ENCODE data around the gene AAMP. TPM values are rescaled to one million over a fixed set of nuclear protein-coding genes. Genes with fewer than 3 reads are reported as not detected.
A peak's percentile ranks its signal among the peaks of the same experiment; 100 is the strongest.

The AAMP gene
- polyA plus RNA-seq, 1 experiment: 51.6 TPM

DNA sequence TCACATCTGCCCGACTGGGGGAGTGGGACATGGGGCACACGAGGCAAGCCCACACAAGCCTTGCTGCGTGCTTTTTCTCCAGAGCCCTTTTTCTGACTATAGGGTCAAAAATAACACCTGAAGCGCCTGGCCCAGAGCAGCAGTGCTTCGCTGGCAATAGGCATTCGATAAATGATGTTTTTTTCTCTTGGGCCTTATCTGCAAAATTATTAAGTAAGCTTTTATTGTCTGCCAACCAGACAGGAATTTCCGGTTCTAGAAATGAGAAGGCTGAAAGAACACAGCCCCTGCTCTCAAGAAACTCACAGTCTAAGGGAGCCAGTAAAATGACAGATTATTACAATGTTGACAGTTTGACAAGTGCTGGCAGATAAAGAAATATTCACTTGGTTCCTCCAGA lies 25.1 kb upstream of the AAMP start:
- TF ChIP-seq, protein P1, sequence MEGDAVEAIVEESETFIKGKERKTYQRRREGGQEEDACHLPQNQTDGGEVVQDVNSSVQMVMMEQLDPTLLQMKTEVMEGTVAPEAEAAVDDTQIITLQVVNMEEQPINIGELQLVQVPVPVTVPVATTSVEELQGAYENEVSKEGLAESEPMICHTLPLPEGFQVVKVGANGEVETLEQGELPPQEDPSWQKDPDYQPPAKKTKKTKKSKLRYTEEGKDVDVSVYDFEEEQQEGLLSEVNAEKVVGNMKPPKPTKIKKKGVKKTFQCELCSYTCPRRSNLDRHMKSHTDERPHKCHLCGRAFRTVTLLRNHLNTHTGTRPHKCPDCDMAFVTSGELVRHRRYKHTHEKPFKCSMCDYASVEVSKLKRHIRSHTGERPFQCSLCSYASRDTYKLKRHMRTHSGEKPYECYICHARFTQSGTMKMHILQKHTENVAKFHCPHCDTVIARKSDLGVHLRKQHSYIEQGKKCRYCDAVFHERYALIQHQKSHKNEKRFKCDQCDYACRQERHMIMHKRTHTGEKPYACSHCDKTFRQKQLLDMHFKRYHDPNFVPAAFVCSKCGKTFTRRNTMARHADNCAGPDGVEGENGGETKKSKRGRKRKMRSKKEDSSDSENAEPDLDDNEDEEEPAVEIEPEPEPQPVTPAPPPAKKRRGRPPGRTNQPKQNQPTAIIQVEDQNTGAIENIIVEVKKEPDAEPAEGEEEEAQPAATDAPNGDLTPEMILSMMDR (IDR thresholded peaks at IDR 0.05; ENCODE audit: low read depth, low read length): no peak
- Histone ChIP-seq H3K9me3 (ENCODE audit: control insufficient read depth, insufficient read depth, low read length) (no peaks in the 10 kb centered on the region), H3K27ac (ENCODE audit: low read depth, low read length) (no peak overlapping the region), H3K4me3 (ENCODE audit: low read depth, low read length) (no peak overlapping the region), H3K27me3 (ENCODE audit: control insufficient read depth, insufficient read depth, low read length) (no peaks in the 10 kb centered on the region)
- no peak for DNase-seq (ENCODE audit: low read depth, low spot score)
- POLR2A ChIA-PET: interaction anchor here (0.9 to 1.9 kb wide), 2 partner anchors 8 to 97 kb away, joined by 3 to 6 read pairs; no protein-coding TSS in a partner anchor
- CTCF ChIA-PET: interaction anchor here (0.6 to 4.1 kb wide), 3 partner anchors 62 to 101 kb away, joined by 4 to 19 read pairs (median 9); partner anchors contain the start of gene CATIP

GRCh38 chr2:218294430-218295022 lies 24.6 kb upstream of the AAMP start:
- H3K27ac ChIP-seq (ENCODE audit: low read depth, low read length): no peak overlapping the region
- TF ChIP-seq, protein P1 (IDR thresholded peaks at IDR 0.05; ENCODE audit: low read depth, low read length): no peak
- no peak for DNase-seq (ENCODE audit: low read depth, low spot score)
- CTCF ChIA-PET: interaction anchor here (4.1 to 5.6 kb wide), 2 partner anchors 62 to 100 kb away, joined by 19 to 64 read pairs; partner anchors contain the start of gene CATIP
- H3K4me3 ChIP-seq (ENCODE audit: low read depth, low read length): no peak overlapping the region
- H3K9me3 ChIP-seq (ENCODE audit: control insufficient read depth, insufficient read depth, low read length): no peaks in the 10 kb centered on the region
- H3K27me3 ChIP-seq (ENCODE audit: control insufficient read depth, insufficient read depth, low read length): no peaks in the 10 kb centered on the region
- POLR2A ChIA-PET: interaction anchor here (0.9 kb wide), 1 partner anchor 98 kb away, joined by 3 read pairs; no protein-coding TSS in a partner anchor

GRCh38 chr2:218293715-218294429 lies 23.9 kb upstream of the AAMP start:
- H3K27me3 ChIP-seq (ENCODE audit: control insufficient read depth, insufficient read depth, low read length): no peaks in the 10 kb centered on the region
- TF ChIP-seq, protein P1 (IDR thresholded peaks at IDR 0.05; ENCODE audit: low read depth, low read length): no peak
- no peaks in the 10 kb centered on the region for H3K9me3 ChIP-seq (ENCODE audit: control insufficient read depth, insufficient read depth, low read length)
- H3K27ac ChIP-seq (ENCODE audit: low read depth, low read length): no peak overlapping the region
- no peak overlapping the region for H3K4me3 ChIP-seq (ENCODE audit: low read depth, low read length)
- DNase-seq (ENCODE audit: low read depth, low spot score): no peak
- ChIA-PET POLR2A (no interaction called here), CTCF (interaction anchor here (0.7 to 5.6 kb wide), 5 partner anchors 8 to 101 kb away, joined by 6 to 64 read pairs (median 7); partner anchors contain the start of gene CATIP)

- CTCF ChIA-PET: interaction anchor here (0.6 to 5.6 kb wide), 35 partner anchors 8 to 783 kb away, joined by 3 to 64 read pairs (median 3); partner anchors contain the start of genes AAMP, CATIP and PNKD
- Histone ChIP-seq H3K27ac (ENCODE audit: low read depth, low read length) (peak within 1 kb of the TSS; percentile 57), H3K4me3 (ENCODE audit: low read depth, low read length) (peak within 1 kb of the TSS; percentile 81), H3K9me3 (ENCODE audit: control insufficient read depth, insufficient read depth, low read length) (no peaks in the 10 kb centered on the region), H3K27me3 (ENCODE audit: control insufficient read depth, insufficient read depth, low read length) (no peaks in the 10 kb centered on the region)
- no peak for DNase-seq (ENCODE audit: low read depth, low spot score)
- POLR2A ChIA-PET: interaction anchor here (2.0 kb wide), 1 partner anchor 104 kb away, joined by 6 read pairs; no protein-coding TSS in a partner anchor
- TF ChIP-seq, protein P1 (IDR thresholded peaks at IDR 0.05; ENCODE audit: low read depth, low read length): peak; percentile 58
These were observed 22.4 kb upstream of the AAMP start, which contains the start of gene TMBIM1 for GRCh38 chr2:218292048-218293014. TSS of gene TMBIM1 (minus strand) at chr2:218292503. CDS start at chr2:218282141, 10,362 bp downstream.
